Mesenchymal stem cell (in vitro differentiated cells and primary cell): ENCODE results near the gene EPHB6.

ENCODE experiments used
- DNase-seq: peaks from one replicate; pipeline ENCODE4 v3.0.0-alpha.2; 2013
- H2AFZ ChIP-seq: one replicate; pipeline ENCODE4 v1.6.1; 2013; ENCODE audit warnings: low read depth, mild to moderate bottlenecking, control low read depth, inconsistent platforms, low read length, moderate library complexity
- H2AK5ac ChIP-seq: 2 replicates; pipeline ENCODE4 v1.6.1; 2013; ENCODE audit warnings: low read length, moderate library complexity, mild to moderate bottlenecking, inconsistent platforms; ENCODE audit not compliant: severe bottlenecking
- H2BK120ac ChIP-seq: one replicate; pipeline ENCODE4 v1.6.1; 2013; ENCODE audit warnings: low read depth, mild to moderate bottlenecking, inconsistent platforms, low read length, moderate library complexity
- H2BK12ac ChIP-seq, 2 experiments: one replicate each; pipeline ENCODE4 v1.6.1; 2013; ENCODE audit warnings: inconsistent platforms in 2 of 2, low read length in 2 of 2, mild to moderate bottlenecking in 2 of 2, moderate library complexity in 2 of 2, control low read depth in 1 of 2
- H2BK15ac ChIP-seq: one replicate; pipeline ENCODE4 v1.6.1; 2013; ENCODE audit warnings: mild to moderate bottlenecking, low read depth, inconsistent platforms; ENCODE audit not compliant: poor library complexity, severe bottlenecking
- H2BK5ac ChIP-seq: 2 replicates; pipeline ENCODE4 v1.6.1; 2013; ENCODE audit warnings: low read depth, mild to moderate bottlenecking, low read length, control low read depth, inconsistent platforms; ENCODE audit not compliant: poor library complexity, severe bottlenecking
- H3K14ac ChIP-seq, 2 experiments: one replicate each; pipeline ENCODE4 v1.6.1; 2013; ENCODE audit warnings: inconsistent platforms in 2 of 2, low read length in 2 of 2, control low read depth in 1 of 2, mild to moderate bottlenecking in 1 of 2, moderate library complexity in 1 of 2
- H3K18ac ChIP-seq, 2 experiments: one replicate each; pipeline ENCODE4 v1.6.1; 2013; ENCODE audit warnings: inconsistent platforms in 2 of 2, low read length in 2 of 2, control low read depth in 1 of 2, low read depth in 1 of 2, mild to moderate bottlenecking in 1 of 2
- H3K23ac ChIP-seq, 2 experiments: one replicate each; pipeline ENCODE4 v1.6.1; 2013; ENCODE audit warnings: inconsistent platforms in 2 of 2, low read length in 2 of 2, mild to moderate bottlenecking in 2 of 2, moderate library complexity in 2 of 2, control low read depth in 1 of 2
- H3K27ac ChIP-seq: 2 replicates; pipeline ENCODE4 v1.5.1; 2013; ENCODE audit warnings: mild to moderate bottlenecking, moderate library complexity, low read length, control low read depth, inconsistent platforms; ENCODE audit not compliant: poor library complexity, severe bottlenecking
- H3K27me3 ChIP-seq, 2 experiments: 2 replicates each; pipeline versions ENCODE4 v1.6.1 to v1.7.0; 2013; ENCODE audit warnings: low read length in 2 of 2, mild to moderate bottlenecking in 2 of 2, moderate library complexity in 2 of 2, control low read depth in 1 of 2, inconsistent platforms in 1 of 2; ENCODE audit not compliant: control insufficient read depth in 1 of 2, insufficient read depth in 1 of 2
- H3K36me3 ChIP-seq, 2 experiments: 2 replicates each; pipeline versions ENCODE4 v1.6.1 to v1.7.0; 2013; ENCODE audit warnings: low read length in 2 of 2, control low read depth in 1 of 2, inconsistent platforms in 1 of 2, low read depth in 1 of 2, mild to moderate bottlenecking in 1 of 2; ENCODE audit not compliant: insufficient read depth in 2 of 2, control insufficient read depth in 1 of 2
- H3K4ac ChIP-seq, 2 experiments: one replicate each; pipeline ENCODE4 v1.6.1; 2013; ENCODE audit warnings: inconsistent platforms in 2 of 2, low read length in 2 of 2, mild to moderate bottlenecking in 2 of 2, moderate library complexity in 2 of 2, control low read depth in 1 of 2, low read depth in 1 of 2
- H3K4me1 ChIP-seq: 2 replicates; pipeline ENCODE4 v1.6.1; 2013; ENCODE audit warnings: low read depth, low read length, control low read depth; ENCODE audit not compliant: control insufficient read depth, insufficient read depth
- H3K4me2 ChIP-seq: 2 replicates; pipeline ENCODE4 v1.6.1; 2013; ENCODE audit warnings: low read length, mild to moderate bottlenecking, inconsistent platforms; ENCODE audit not compliant: poor library complexity, severe bottlenecking
- H3K4me3 ChIP-seq, 2 experiments: 2 replicates each; pipeline versions ENCODE4 v1.5.1 to v1.7.0; 2013; ENCODE audit warnings: low read length in 2 of 2, mild to moderate bottlenecking in 2 of 2, control low read depth in 1 of 2, low read depth in 1 of 2; ENCODE audit not compliant: insufficient read depth in 1 of 2
- H3K79me1 ChIP-seq: replicated peaks from 2 replicates; pipeline ENCODE4 v1.6.1; 2013; ENCODE audit warnings: mild to moderate bottlenecking, control low read depth, low read length, inconsistent platforms; ENCODE audit not compliant: poor library complexity, severe bottlenecking
- H3K9ac ChIP-seq: 2 replicates; pipeline ENCODE4 v1.7.0; 2013; ENCODE audit warnings: mild to moderate bottlenecking, low read length, moderate library complexity
- H3K9me3 ChIP-seq: 2 replicates; pipeline ENCODE4 v1.7.0; 2013; ENCODE audit warnings: mild to moderate bottlenecking, low read length; ENCODE audit not compliant: control insufficient read depth
- H4K8ac ChIP-seq: one replicate; pipeline ENCODE4 v1.6.1; 2013; ENCODE audit warnings: inconsistent platforms, mild to moderate bottlenecking, low read length, moderate library complexity
- H4K91ac ChIP-seq: one replicate; pipeline ENCODE4 v1.6.1; 2013; ENCODE audit warnings: mild to moderate bottlenecking, low read length, inconsistent platforms
- WGBS: methylation state at CpG from one replicate; pipeline ENCODE4 v1.1.7; 2013; ENCODE audit warnings: mixed read lengths; 5-methylcytosine and 5-hydroxymethylcytosine counted together

EPHB6 gene

DNA sequence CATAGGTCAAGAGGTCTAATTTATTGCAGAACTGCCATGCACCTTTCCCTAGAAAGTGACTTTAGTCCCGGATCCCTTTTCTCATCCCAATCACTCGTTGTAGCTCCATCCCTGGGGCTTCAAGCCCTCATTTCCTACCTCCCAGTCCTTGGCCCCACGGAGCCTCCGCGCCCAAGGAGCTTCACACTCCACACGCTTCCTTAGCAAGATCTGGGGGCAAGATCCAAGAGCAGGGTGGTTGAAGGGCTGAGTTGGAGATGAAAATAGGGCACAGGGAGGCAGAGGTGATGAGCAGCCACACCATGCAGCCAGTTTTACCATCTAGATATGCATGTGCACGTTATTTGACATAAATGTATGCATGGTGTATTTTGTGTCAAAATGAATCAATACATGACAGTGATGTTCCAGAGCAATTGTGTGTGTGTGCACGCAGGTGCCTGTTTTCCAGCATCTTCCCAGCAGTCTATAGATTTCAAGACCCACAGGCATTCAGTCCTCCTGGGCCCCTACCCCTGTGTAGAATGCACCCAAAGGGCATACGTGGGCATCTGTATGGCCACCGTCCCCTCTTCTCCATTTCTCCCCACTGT, 36.7 kb downstream of the EPHB6 start:
- Histone ChIP-seq H4K8ac (no peak overlapping the region), H2BK15ac (no peak overlapping the region), H3K27me3 (peaks cover 0 to 45% of the 10 kb centered on the region in 2 experiments), H2AFZ (peak overlapping the region; percentile 5), H4K91ac (no peak overlapping the region), H2BK5ac (no peak overlapping the region), H3K9me3 (no peaks in the 10 kb centered on the region), H3K4me3 (no peak overlapping the region), H3K27ac (no peak overlapping the region), H3K23ac (no peak overlapping the region), H3K14ac (no peak overlapping the region), H2BK120ac (no peak overlapping the region), H3K9ac (no peak overlapping the region), H3K36me3 (no peaks in the 10 kb centered on the region), H3K79me1 (no peaks in the 10 kb centered on the region), H3K4me1 (no peaks in the 10 kb centered on the region), H3K4ac (no peak overlapping the region), H2AK5ac (no peak overlapping the region), H3K4me2 (no peak overlapping the region), H3K18ac (no peak overlapping the region), H2BK12ac (no peak overlapping the region)
- 81% methylated on average over 10 of the region's 10 CpGs for WGBS
- no peak for DNase-seq

DNA sequence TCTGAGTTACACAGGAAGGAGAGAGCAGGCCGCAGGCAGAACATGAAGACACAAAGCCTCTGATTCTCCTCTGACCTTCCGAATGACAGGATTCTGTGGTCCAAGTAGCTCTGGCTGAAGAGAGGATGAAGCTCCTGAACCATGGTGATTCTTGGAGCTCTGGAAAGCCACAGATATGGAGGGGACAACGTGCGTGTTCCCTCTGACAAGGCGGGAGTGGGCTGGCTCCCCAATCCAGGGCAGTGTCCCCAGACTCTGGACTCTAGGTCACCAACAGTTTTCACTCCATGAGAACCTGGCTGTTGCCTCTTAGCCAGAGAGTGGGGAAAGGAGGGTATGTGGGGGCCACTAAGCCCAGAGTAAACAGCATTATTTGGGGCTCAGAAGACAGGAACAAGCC, 38.1 kb downstream of the EPHB6 start:
- Histone ChIP-seq H3K18ac (no peak overlapping the region), H2AFZ (no peak overlapping the region), H3K4me3 (no peak overlapping the region), H3K4ac (no peak overlapping the region), H3K14ac (no peak overlapping the region), H3K9me3 (no peaks in the 10 kb centered on the region), H4K91ac (no peak overlapping the region), H3K9ac (no peak overlapping the region), H2BK15ac (no peak overlapping the region), H3K4me1 (no peaks in the 10 kb centered on the region), H3K27me3 (peaks cover 0 to 48% of the 10 kb centered on the region in 2 experiments), H2AK5ac (no peak overlapping the region), H3K79me1 (no peaks in the 10 kb centered on the region), H3K23ac (no peak overlapping the region), H4K8ac (no peak overlapping the region), H2BK120ac (no peak overlapping the region), H3K4me2 (no peak overlapping the region), H3K36me3 (no peaks in the 10 kb centered on the region), H3K27ac (no peak overlapping the region), H2BK5ac (no peak overlapping the region), H2BK12ac (no peak overlapping the region)
- DNase-seq, result no peak
- WGBS, result 65% methylated on average over 5 of the region's 5 CpGs

DNA sequence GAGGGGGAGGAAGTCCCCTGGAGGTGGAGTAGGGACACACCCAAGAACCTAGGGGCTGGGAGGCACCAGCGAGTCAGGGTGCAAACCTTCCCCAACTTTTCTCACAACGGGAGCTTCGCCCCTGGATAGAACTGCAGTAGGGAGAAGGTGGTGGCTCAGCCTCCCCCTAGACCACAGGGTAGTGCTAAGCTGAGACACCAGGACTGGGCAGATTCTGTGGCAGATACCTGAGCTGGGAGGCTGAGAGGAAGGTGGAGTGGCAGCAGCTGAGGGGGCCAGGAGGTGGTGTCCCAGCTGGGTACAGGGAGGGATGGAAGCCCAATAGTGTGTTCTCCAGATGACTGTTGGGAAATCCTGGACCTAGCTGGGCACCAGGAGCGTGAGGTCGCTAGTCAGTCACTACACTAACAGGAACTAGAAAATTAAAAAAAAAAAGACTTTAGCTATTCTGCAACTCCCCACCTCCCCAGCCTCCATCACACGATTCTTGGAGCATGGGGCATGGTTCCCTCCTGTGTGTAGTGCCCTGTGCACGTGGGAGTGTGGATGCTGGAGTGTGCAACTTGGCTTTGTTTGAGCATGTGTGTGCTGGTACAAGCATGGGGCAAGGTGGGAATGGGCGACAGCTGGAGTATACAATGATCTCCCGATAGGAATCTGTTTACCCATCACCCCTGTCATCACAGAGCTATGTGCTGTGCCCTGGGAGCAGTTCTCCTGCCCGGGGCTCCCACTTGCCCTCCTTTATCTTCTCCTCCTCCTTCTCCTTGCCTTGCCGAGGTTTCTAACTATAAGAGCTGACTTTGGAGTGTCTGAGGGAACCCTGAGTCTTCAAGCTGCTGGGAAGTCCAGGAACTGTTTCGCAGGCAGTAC, 39.5 kb downstream of the EPHB6 start:
- H3K9ac ChIP-seq, result no peak overlapping the region
- H3K18ac ChIP-seq, result no peak overlapping the region
- H3K27ac ChIP-seq, result no peak overlapping the region
- no peaks in the 10 kb centered on the region for H3K9me3 ChIP-seq
- H2AFZ ChIP-seq, result no peak overlapping the region
- no peak overlapping the region for H3K4me3 ChIP-seq
- H2BK5ac ChIP-seq, result no peak overlapping the region
- H3K14ac ChIP-seq, result no peak overlapping the region
- no peaks in the 10 kb centered on the region for H3K4me1 ChIP-seq
- no peaks in the 10 kb centered on the region for H3K79me1 ChIP-seq
- H2BK15ac ChIP-seq, result no peak overlapping the region
- H4K91ac ChIP-seq, result no peak overlapping the region
- no peak overlapping the region for H3K23ac ChIP-seq
- no peak overlapping the region for H2BK12ac ChIP-seq
- DNase-seq, result no peak
- WGBS, result 68% methylated on average over 8 of the region's 12 CpGs
- H3K27me3 ChIP-seq, result peaks cover 0 to 53% of the 10 kb centered on the region in 2 experiments
- H3K36me3 ChIP-seq, result no peaks in the 10 kb centered on the region
- H4K8ac ChIP-seq, result no peak overlapping the region
- H3K4ac ChIP-seq, result no peak overlapping the region
- H3K4me2 ChIP-seq, result no peak overlapping the region
- no peak overlapping the region for H2AK5ac ChIP-seq
- H2BK120ac ChIP-seq, result no peak overlapping the region

DNA sequence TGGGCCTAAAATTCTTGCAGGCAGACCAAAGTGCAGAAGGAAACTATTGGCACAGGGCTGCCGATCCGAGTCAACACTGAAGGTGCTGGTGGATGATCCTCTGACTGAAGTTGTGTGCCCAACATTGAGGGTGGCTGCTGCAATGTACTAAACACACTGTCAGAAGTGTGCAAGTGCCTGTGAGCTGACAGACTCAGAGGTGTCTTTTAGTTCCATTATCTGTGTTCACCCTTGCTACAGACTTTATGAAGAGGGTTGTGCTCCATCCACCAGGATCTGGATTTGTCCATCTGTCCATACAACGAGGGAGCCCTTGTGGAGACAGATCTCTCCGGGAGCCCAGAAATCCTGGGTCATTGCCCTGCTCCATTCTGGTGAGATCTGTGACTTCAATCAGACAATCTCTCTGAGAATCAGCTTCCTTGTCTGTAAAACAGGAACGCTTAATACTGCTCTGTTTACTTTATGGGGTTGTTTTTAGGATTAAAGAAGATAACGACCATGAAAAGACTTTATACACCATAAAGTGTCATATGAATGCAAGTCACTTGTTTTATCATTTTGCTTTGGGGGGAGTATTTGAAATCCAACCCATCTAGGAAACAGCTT, 40.2 kb downstream of the EPHB6 start:
- Histone ChIP-seq H2BK120ac (no peak overlapping the region), H3K27ac (no peak overlapping the region), H3K14ac (no peak overlapping the region), H3K4me3 (no peak overlapping the region), H3K4me1 (no peaks in the 10 kb centered on the region), H3K18ac (no peak overlapping the region), H2BK15ac (no peak overlapping the region), H4K91ac (no peak overlapping the region), H3K4ac (no peak overlapping the region), H2AK5ac (no peak overlapping the region), H4K8ac (no peak overlapping the region), H3K27me3 (peaks cover 0 to 53% of the 10 kb centered on the region in 2 experiments), H2BK5ac (no peak overlapping the region), H2BK12ac (no peak overlapping the region), H3K9me3 (no peaks in the 10 kb centered on the region), H3K36me3 (no peaks in the 10 kb centered on the region), H3K23ac (no peak overlapping the region), H3K4me2 (no peak overlapping the region), H2AFZ (no peak overlapping the region), H3K79me1 (no peaks in the 10 kb centered on the region), H3K9ac (no peak overlapping the region)
- no peak for DNase-seq
- 70% methylated on average over 4 of the region's 6 CpGs for WGBS
